WTC11 (cell line): Measurements from ENCODE around the gene CLIP1. TPM values are rescaled to one million over a fixed set of nuclear protein-coding genes. Genes with fewer than 3 reads are reported as not detected.

ENCODE experiments used
- ATAC-seq: fragments of 200-7000 bp; cut with Tn5 transposase; 2 replicates; pipeline ENCODE4 v1.10.0; 2021; ENCODE audit warnings: mild to moderate bottlenecking, moderate library complexity
- CTCF ChIA-PET: fragments of 300-600 bp; sonication (Branson Sonifier 250); formaldehyde crosslinking; loops from one replicate; lab custom pipeline; 2021; ENCODE audit warnings: antibody characterized with exemption; lab: Charles Lee
- POLR2A ChIA-PET: fragments of 350-600 bp; sonication (Branson Sonifier 250); formaldehyde crosslinking; loops from one replicate; lab custom pipeline; 2021; ENCODE audit warnings: antibody characterized with exemption; lab: Charles Lee
- DNase-seq: peaks from one replicate; pipeline ENCODE4 v3.0.0; 2021; ENCODE audit warnings: low spot score
- H3K27ac Mint-ChIP-seq: 2 replicates; pipeline ENCODE4 v1.8.0; 2021; ENCODE audit warnings: mixed read lengths
- H3K27me3 Mint-ChIP-seq: 2 replicates; pipeline ENCODE4 v1.8.0; 2021; ENCODE audit warnings: low read depth, mild to moderate bottlenecking, moderate library complexity, mixed read lengths
- H3K36me3 Mint-ChIP-seq: 2 replicates; pipeline ENCODE4 v1.8.0; 2021; ENCODE audit warnings: mixed read lengths
- H3K4me1 Mint-ChIP-seq: 2 replicates; pipeline ENCODE4 v1.8.0; 2022; ENCODE audit warnings: mixed read lengths
- H3K4me3 Mint-ChIP-seq: 2 replicates; pipeline ENCODE4 v1.8.0; 2021; ENCODE audit warnings: mild to moderate bottlenecking, moderate library complexity, mixed read lengths
- H3K9me3 Mint-ChIP-seq: 2 replicates; pipeline ENCODE4 v1.8.0; 2021; ENCODE audit warnings: mixed read lengths
- ATF1 ChIP-seq: sonication (generic); formaldehyde crosslinking; IDR thresholded peaks from 2 replicates; pipeline ENCODE4 v1.8.1; 2023; ENCODE audit warnings: mild to moderate bottlenecking, moderate library complexity, missing genetic modification reagents
- EMX1 ChIP-seq: fragments of 250-450 bp; sonication (Bioruptor Pico); IDR thresholded peaks from 2 replicates; pipeline ENCODE4 v1.8.0; 2021; ENCODE audit warnings: mild to moderate bottlenecking
- HMGA2 ChIP-seq: fragments of 250-450 bp; sonication (Bioruptor Pico); IDR thresholded peaks from 2 replicates; pipeline ENCODE4 v1.4.0; 2021; ENCODE audit warnings: mild to moderate bottlenecking, moderate library complexity
- JAZF1 ChIP-seq: fragments of 250-450 bp; sonication (Bioruptor Pico); IDR thresholded peaks from 2 replicates; pipeline ENCODE4 v1.9.0; 2021; ENCODE audit warnings: moderate library complexity, mild to moderate bottlenecking, inconsistent platforms
- JUN ChIP-seq: sonication (generic); formaldehyde crosslinking; IDR thresholded peaks from 2 replicates; pipeline ENCODE4 v1.8.0; 2023; ENCODE audit warnings: mild to moderate bottlenecking, missing genetic modification reagents
- MXD4 ChIP-seq: fragments of 250-450 bp; sonication (Bioruptor Pico); IDR thresholded peaks from 2 replicates; pipeline ENCODE4 v1.8.0; 2021; ENCODE audit warnings: mild to moderate bottlenecking, moderate library complexity, borderline replicate concordance
- PRRX2 ChIP-seq: fragments of 250-450 bp; sonication (Bioruptor Pico); IDR thresholded peaks from 2 replicates; pipeline ENCODE4 v1.8.0; 2021; ENCODE audit warnings: mild to moderate bottlenecking
- SMAD3 ChIP-seq: sonication (generic); formaldehyde crosslinking; IDR thresholded peaks from 2 replicates; pipeline ENCODE4 v1.8.0; 2022; ENCODE audit warnings: missing genetic modification reagents, mild to moderate bottlenecking, borderline replicate concordance
- SMAD4 ChIP-seq: sonication (generic); formaldehyde crosslinking; IDR thresholded peaks from 2 replicates; pipeline ENCODE4 v1.8.0; 2022; ENCODE audit warnings: mild to moderate bottlenecking, missing genetic modification reagents
- SP1 ChIP-seq: sonication (generic); formaldehyde crosslinking; conservative IDR thresholded peaks from 2 replicates; pipeline ENCODE4 v1.8.1; 2022; ENCODE audit warnings: missing genetic modification reagents
- TP53 ChIP-seq: sonication (generic); formaldehyde crosslinking; IDR thresholded peaks from 2 replicates; pipeline ENCODE4 v1.8.1; 2023; ENCODE audit warnings: mild to moderate bottlenecking, missing genetic modification reagents
- ZNF121 ChIP-seq: sonication (generic); formaldehyde crosslinking; IDR thresholded peaks from 2 replicates; pipeline ENCODE4 v1.8.0; 2023; ENCODE audit warnings: missing genetic modification reagents
- ZNF138 ChIP-seq: sonication (generic); formaldehyde crosslinking; conservative IDR thresholded peaks from 2 replicates; pipeline ENCODE4 v1.8.1; 2022; ENCODE audit warnings: mild to moderate bottlenecking, moderate library complexity, missing genetic modification reagents
- ZNF232 ChIP-seq: sonication (generic); formaldehyde crosslinking; IDR thresholded peaks from 2 replicates; pipeline ENCODE4 v1.8.0; 2022; ENCODE audit warnings: mild to moderate bottlenecking, missing genetic modification reagents
- ZNF671 ChIP-seq: fragments of 250-450 bp; sonication (Bioruptor Pico); IDR thresholded peaks from 2 replicates; pipeline ENCODE4 v1.8.0; 2021; ENCODE audit warnings: mild to moderate bottlenecking
- total RNA-seq: library from RNA; stranded (reverse); gene quantifications from 3 replicates; pipeline ENCODE4 v1.2.3, GENCODE V29; 2021
- TF ChIP-seq, protein P1 (sequence below): sonication (generic); formaldehyde crosslinking; IDR thresholded peaks from 2 replicates; pipeline ENCODE4 v1.8.0; 2023; ENCODE audit warnings: missing genetic modification reagents
- TF ChIP-seq, protein P2 (sequence below): sonication (generic); formaldehyde crosslinking; IDR thresholded peaks from 2 replicates; pipeline ENCODE4 v1.8.1; 2023; ENCODE audit warnings: mild to moderate bottlenecking, missing genetic modification reagents, borderline replicate concordance
- TF ChIP-seq, protein P3 (sequence below): sonication (generic); formaldehyde crosslinking; IDR thresholded peaks from 2 replicates; pipeline ENCODE4 v1.8.0; 2022; ENCODE audit warnings: mild to moderate bottlenecking, missing genetic modification reagents
- TF ChIP-seq, protein P4 (sequence below): sonication (generic); formaldehyde crosslinking; IDR thresholded peaks from 2 replicates; pipeline ENCODE4 v1.8.1; 2023; ENCODE audit warnings: mild to moderate bottlenecking, missing genetic modification reagents

The CLIP1 gene
- total RNA-seq, 1 experiment from 2014 or later: 24.9 TPM

DNA sequence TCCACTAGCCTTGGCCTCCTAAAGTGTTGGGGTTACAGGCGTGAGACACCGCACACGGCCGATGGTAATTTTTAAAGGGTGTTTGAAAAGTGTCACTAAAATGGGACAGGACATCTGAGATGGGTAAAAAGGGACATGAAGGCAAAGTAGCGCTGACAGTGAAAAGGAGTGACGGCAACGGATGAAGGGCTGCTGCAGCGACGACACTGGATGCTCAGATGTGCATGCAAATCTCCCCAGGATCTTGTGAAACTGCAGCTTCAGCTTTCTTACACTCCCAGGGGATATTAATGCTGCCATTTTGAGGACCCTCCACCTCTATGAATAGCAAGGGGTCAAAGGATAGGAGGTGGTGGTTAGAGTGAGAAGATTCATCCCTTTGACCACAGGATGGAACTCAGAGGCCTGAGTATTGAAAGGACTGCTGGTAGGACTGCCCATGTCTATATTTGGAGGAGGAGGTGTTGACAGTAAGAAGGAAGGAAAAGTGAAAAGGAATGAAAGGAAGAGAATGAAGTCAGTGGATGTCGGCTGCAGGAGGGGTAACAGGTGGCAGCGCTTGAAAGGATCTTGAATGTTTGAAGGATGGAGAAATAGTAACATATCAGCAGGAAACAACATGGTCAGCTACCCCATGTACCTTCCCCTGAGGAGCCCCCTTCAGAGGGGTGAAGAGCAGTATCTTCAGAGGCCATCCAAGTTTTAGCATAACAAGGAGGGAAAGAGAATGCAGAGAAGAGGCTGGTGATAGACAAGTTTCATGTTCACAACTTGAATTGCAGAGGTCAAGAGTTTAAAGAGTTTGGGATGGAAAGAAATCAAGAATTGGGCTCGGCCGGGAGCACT lies 37.1 kb downstream of the CLIP1 start:
- H3K36me3 Mint-ChIP-seq: no peaks in the 10 kb centered on the region
- DNase-seq (no peak), ATAC-seq (peak; percentile 65)
- ChIA-PET CTCF (no interaction called here), POLR2A (interaction anchor here (0.6 kb wide), 1 partner anchor 54 kb away, joined by 3 read pairs; no protein-coding TSS in a partner anchor)
- peak overlapping the region; percentile 46 for H3K27ac Mint-ChIP-seq
- TF ChIP-seq, protein P1, sequence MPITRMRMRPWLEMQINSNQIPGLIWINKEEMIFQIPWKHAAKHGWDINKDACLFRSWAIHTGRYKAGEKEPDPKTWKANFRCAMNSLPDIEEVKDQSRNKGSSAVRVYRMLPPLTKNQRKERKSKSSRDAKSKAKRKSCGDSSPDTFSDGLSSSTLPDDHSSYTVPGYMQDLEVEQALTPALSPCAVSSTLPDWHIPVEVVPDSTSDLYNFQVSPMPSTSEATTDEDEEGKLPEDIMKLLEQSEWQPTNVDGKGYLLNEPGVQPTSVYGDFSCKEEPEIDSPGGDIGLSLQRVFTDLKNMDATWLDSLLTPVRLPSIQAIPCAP (CRISPR knock-in tag): no peak
- TF ChIP-seq ZNF138 (no peak), EMX1 (CRISPR knock-in tag) (no peak), JUN (CRISPR knock-in tag) (no peak), ZNF121 (no peak), ZNF671 (CRISPR knock-in tag) (no peak)
- TF ChIP-seq, protein P2, sequence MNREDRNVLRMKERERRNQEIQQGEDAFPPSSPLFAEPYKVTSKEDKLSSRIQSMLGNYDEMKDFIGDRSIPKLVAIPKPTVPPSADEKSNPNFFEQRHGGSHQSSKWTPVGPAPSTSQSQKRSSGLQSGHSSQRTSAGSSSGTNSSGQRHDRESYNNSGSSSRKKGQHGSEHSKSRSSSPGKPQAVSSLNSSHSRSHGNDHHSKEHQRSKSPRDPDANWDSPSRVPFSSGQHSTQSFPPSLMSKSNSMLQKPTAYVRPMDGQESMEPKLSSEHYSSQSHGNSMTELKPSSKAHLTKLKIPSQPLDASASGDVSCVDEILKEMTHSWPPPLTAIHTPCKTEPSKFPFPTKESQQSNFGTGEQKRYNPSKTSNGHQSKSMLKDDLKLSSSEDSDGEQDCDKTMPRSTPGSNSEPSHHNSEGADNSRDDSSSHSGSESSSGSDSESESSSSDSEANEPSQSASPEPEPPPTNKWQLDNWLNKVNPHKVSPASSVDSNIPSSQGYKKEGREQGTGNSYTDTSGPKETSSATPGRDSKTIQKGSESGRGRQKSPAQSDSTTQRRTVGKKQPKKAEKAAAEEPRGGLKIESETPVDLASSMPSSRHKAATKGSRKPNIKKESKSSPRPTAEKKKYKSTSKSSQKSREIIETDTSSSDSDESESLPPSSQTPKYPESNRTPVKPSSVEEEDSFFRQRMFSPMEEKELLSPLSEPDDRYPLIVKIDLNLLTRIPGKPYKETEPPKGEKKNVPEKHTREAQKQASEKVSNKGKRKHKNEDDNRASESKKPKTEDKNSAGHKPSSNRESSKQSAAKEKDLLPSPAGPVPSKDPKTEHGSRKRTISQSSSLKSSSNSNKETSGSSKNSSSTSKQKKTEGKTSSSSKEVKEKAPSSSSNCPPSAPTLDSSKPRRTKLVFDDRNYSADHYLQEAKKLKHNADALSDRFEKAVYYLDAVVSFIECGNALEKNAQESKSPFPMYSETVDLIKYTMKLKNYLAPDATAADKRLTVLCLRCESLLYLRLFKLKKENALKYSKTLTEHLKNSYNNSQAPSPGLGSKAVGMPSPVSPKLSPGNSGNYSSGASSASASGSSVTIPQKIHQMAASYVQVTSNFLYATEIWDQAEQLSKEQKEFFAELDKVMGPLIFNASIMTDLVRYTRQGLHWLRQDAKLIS: no peak
- no peaks in the 10 kb centered on the region; the same call in 1 of the 2 replicates for H3K27me3 Mint-ChIP-seq
- 0 out of 2 replicates have a peak overlapping the region, but pooled peaks have one; percentile 1 for H3K4me3 Mint-ChIP-seq
- H3K9me3 Mint-ChIP-seq: no peaks in the 10 kb centered on the region
- peaks cover 21% of the 10 kb centered on the region for H3K4me1 Mint-ChIP-seq

DNA sequence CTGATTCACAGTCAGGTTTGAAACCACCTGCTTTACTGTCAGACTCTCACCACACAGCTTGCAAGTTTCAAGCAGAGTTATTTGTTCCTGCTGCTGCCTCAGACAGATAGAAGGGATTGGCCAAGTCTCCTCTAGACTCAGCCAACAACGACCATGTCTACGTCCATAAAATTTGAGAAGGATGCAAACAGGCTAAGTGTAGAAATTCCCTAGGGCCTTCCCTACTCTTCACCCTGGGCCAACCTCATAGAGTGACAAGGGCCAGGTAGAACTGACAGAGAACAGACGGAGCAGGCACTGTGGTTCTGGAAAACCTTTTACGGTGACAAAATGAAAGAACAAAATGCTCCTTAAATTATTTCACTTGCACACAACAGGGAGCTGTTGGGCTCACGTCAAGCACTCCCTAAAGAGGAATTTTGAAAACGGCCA lies 39.5 kb downstream of the CLIP1 start:
- Mint-ChIP-seq H3K4me1 (peaks cover 21% of the 10 kb centered on the region), H3K36me3 (no peaks in the 10 kb centered on the region), H3K4me3 (no peak overlapping the region), H3K27me3 (no peaks in the 10 kb centered on the region; the same call in 1 of the 2 replicates), H3K9me3 (no peaks in the 10 kb centered on the region), H3K27ac (0 out of 2 replicates have a peak overlapping the region, but pooled peaks have one; percentile 53)
- ATAC-seq: no peak
- CTCF ChIA-PET: interaction anchor here (1.1 kb wide), 1 partner anchor 15 kb away, joined by 4 read pairs; no protein-coding TSS in a partner anchor
- no peak for DNase-seq
- TF ChIP-seq JUN (CRISPR knock-in tag): no peak
- TF ChIP-seq MXD4 (CRISPR knock-in tag): no peak
- TF ChIP-seq HMGA2 (CRISPR knock-in tag): no peak
- TF ChIP-seq SP1 (CRISPR knock-in tag): no peak
- TF ChIP-seq JAZF1: no peak
- TF ChIP-seq, protein P3, sequence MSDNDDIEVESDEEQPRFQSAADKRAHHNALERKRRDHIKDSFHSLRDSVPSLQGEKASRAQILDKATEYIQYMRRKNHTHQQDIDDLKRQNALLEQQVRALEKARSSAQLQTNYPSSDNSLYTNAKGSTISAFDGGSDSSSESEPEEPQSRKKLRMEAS (CRISPR knock-in tag): no peak
- TF ChIP-seq TP53 (CRISPR knock-in tag): no peak
- TF ChIP-seq, protein P4, sequence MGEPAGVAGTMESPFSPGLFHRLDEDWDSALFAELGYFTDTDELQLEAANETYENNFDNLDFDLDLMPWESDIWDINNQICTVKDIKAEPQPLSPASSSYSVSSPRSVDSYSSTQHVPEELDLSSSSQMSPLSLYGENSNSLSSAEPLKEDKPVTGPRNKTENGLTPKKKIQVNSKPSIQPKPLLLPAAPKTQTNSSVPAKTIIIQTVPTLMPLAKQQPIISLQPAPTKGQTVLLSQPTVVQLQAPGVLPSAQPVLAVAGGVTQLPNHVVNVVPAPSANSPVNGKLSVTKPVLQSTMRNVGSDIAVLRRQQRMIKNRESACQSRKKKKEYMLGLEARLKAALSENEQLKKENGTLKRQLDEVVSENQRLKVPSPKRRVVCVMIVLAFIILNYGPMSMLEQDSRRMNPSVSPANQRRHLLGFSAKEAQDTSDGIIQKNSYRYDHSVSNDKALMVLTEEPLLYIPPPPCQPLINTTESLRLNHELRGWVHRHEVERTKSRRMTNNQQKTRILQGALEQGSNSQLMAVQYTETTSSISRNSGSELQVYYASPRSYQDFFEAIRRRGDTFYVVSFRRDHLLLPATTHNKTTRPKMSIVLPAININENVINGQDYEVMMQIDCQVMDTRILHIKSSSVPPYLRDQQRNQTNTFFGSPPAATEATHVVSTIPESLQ (CRISPR knock-in tag): no peak
- TF ChIP-seq ZNF138: no peak
- no peak for TF ChIP-seq SMAD4 (CRISPR knock-in tag)
- no peak for TF ChIP-seq ZNF232
- no peak for TF ChIP-seq PRRX2
- TF ChIP-seq, protein P1 (CRISPR knock-in tag): no peak
- TF ChIP-seq ATF1 (CRISPR knock-in tag): no peak
- TF ChIP-seq SMAD3: no peak
- TF ChIP-seq, all 79 proteins: peak for 0
- POLR2A ChIA-PET: no interaction called here
